Chondrocyte (in vitro differentiated cells): ENCODE data around the gene GPR156. TPM values are rescaled to one million over a fixed set of nuclear protein-coding genes. Genes with fewer than 3 reads are reported as not detected.

Experiments used
- DNase-seq: peaks from one replicate; pipeline ENCODE4 v3.0.0; 2021; ENCODE audit warnings: mixed read lengths, low spot score
- H3K27ac Mint-ChIP-seq: one replicate; pipeline ENCODE4 v1.8.0; 2021; ENCODE audit warnings: mild to moderate bottlenecking, moderate library complexity, mixed read lengths; ENCODE audit not compliant: unreplicated experiment
- H3K27me3 Mint-ChIP-seq: 2 replicates; pipeline ENCODE4 v1.8.0; 2021; ENCODE audit warnings: low read depth, mixed read lengths
- H3K36me3 Mint-ChIP-seq: 2 replicates; pipeline ENCODE4 v1.8.0; 2021; ENCODE audit warnings: low read depth, mixed read lengths
- H3K4me1 Mint-ChIP-seq: 2 replicates; pipeline ENCODE4 v1.8.0; 2021; ENCODE audit warnings: low read depth, mild to moderate bottlenecking, mixed read lengths
- H3K4me3 Mint-ChIP-seq: one replicate; pipeline ENCODE4 v1.8.0; 2021; ENCODE audit warnings: mild to moderate bottlenecking, moderate library complexity, mixed read lengths; ENCODE audit not compliant: unreplicated experiment
- H3K9me3 Mint-ChIP-seq: 2 replicates; pipeline ENCODE4 v1.8.0; 2021; ENCODE audit warnings: low read depth, mixed read lengths
- total RNA-seq: library from RNA; stranded (reverse); gene quantifications from 3 replicates; pipeline ENCODE4 v1.2.1, GENCODE V29; 2021
- TF ChIP-seq, protein P1 (sequence below): fragments of 200-600 bp; sonication (generic); IDR thresholded peaks from 2 replicates; pipeline ENCODE4 v1.5.0; 2021; ENCODE audit warnings: antibody characterized with exemption, mild to moderate bottlenecking, moderate library complexity

The GPR156 gene
- total RNA-seq, 1 donor from 2014 or later: 1.7 TPM

DNA sequence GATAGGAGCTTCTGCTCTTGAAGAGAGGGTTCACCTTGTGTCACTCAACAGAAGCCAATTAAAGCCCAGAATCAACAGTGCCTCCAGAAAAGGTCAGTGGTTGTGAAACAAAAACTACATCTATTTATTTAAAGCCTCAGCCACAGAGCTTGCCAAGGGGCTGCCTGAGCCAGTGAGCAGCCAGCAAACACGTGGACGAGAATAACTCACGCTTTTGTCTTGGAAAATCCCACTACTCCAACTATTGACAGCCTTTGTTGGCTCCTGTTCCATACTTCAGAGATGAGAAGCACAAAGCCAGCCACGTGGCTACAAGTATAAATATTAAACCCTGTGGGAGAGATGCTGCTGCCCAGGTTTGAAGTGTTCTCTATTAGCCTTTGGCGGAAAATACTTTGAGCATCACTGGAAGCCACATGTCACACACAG, 10.3 kb downstream of the GPR156 start:
- Mint-ChIP-seq H3K27me3 (peaks cover 9% of the 10 kb centered on the region), H3K4me3 (no peak overlapping the region), H3K27ac (no peak overlapping the region), H3K4me1 (no peaks in the 10 kb centered on the region), H3K36me3 (peaks cover 2% of the 10 kb centered on the region), H3K9me3 (peaks cover 3% of the 10 kb centered on the region)
- DNase-seq: no peak
- TF ChIP-seq, protein P1, sequence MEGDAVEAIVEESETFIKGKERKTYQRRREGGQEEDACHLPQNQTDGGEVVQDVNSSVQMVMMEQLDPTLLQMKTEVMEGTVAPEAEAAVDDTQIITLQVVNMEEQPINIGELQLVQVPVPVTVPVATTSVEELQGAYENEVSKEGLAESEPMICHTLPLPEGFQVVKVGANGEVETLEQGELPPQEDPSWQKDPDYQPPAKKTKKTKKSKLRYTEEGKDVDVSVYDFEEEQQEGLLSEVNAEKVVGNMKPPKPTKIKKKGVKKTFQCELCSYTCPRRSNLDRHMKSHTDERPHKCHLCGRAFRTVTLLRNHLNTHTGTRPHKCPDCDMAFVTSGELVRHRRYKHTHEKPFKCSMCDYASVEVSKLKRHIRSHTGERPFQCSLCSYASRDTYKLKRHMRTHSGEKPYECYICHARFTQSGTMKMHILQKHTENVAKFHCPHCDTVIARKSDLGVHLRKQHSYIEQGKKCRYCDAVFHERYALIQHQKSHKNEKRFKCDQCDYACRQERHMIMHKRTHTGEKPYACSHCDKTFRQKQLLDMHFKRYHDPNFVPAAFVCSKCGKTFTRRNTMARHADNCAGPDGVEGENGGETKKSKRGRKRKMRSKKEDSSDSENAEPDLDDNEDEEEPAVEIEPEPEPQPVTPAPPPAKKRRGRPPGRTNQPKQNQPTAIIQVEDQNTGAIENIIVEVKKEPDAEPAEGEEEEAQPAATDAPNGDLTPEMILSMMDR: no peak

DNA sequence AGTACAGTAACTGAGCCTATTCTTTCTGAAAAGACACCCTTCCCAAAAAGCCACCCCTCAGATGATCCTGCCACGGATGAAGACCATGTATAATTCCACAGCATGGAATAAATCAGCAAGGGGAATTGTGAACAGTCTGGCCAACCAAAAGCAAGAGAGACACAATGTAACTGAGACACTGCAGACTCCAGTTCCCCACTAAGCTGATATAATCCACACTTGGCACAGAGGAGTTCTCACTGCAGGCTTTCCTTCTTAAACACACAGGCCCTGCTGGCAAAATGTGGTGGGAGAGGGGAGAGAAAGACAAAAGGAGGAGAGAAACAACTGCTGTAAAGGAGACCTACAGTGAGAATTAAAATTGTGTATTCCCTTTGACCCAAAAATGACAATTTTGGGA, 12.7 kb downstream of the GPR156 start:
- Mint-ChIP-seq H3K9me3 (no peaks in the 10 kb centered on the region), H3K4me1 (no peaks in the 10 kb centered on the region), H3K4me3 (no peak overlapping the region), H3K27ac (no peak overlapping the region), H3K36me3 (peaks cover 2% of the 10 kb centered on the region), H3K27me3 (peaks cover 9% of the 10 kb centered on the region)
- TF ChIP-seq, protein P1: no peak
- DNase-seq: no peak

DNA sequence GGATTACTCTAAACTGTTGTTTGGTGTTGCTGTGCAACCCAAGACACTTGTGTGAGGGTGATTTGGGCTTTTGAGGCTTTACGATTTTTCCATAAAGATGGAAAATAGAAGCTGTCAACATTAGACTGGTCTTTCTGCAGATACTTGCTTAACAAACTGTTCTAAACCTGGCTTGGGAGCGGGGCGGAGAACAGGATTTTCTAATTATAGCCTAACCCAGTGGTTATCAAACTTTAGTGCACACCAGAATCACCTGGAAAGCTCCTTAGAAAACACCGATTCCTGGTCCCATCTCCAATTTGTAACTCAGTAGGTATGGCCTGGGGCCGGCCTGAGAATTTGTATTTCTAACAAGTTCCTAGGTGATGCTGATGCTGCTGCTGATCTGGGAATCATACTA, 19.0 kb downstream of the GPR156 start:
- H3K4me3 Mint-ChIP-seq: no peak overlapping the region
- H3K9me3 Mint-ChIP-seq: no peaks in the 10 kb centered on the region
- no peaks in the 10 kb centered on the region for H3K36me3 Mint-ChIP-seq
- H3K27me3 Mint-ChIP-seq: no peaks in the 10 kb centered on the region
- no peak for DNase-seq
- TF ChIP-seq, protein P1: no peak
- peaks cover 2% of the 10 kb centered on the region for H3K4me1 Mint-ChIP-seq
- no peak overlapping the region for H3K27ac Mint-ChIP-seq

DNA sequence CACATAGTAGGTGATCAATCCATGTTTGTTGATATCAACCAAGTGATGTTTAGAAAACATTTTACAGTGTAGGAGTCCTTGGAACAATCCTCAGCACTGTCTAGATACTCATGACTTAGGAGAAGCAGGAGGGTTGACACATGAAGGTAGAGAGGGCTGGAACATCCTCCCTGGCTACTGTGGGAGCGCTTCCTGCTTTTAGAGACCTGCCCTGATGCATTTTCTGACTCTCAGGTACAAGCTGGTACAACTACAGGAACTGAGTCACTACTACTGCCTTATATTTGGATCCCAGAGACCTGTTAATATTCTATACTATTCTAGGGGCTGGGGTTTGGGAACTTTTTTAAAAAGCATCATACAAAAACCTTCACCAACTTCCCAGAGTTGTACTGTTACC, 20.1 kb downstream of the GPR156 start:
- TF ChIP-seq, protein P1: no peak
- no peak overlapping the region for H3K27ac Mint-ChIP-seq
- H3K36me3 Mint-ChIP-seq: no peaks in the 10 kb centered on the region
- H3K9me3 Mint-ChIP-seq: no peaks in the 10 kb centered on the region
- peaks cover 2% of the 10 kb centered on the region for H3K4me1 Mint-ChIP-seq
- no peaks in the 10 kb centered on the region for H3K27me3 Mint-ChIP-seq
- no peak for DNase-seq
- no peak overlapping the region for H3K4me3 Mint-ChIP-seq

DNA sequence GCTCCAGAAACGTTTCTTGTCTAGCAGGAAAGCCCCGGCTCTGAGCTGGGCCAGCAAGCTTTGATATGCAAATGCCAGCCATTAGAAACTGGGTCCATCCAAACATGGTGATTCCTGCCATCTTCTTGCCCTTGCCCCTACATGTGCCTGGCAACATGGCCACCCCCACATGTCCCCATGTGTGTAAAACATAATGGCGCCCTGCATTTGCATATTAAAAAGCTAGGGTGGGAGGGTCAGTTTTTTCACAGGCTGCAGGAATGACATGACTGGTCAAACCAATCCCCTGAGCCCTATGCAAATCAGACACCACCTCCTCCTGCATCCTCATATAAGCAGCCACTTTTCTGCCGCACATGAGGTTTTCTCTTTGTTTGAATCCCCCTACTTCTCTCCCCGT, 21.2 kb downstream of the GPR156 start:
- Mint-ChIP-seq H3K27ac (no peak overlapping the region), H3K27me3 (no peaks in the 10 kb centered on the region), H3K4me3 (no peak overlapping the region), H3K9me3 (no peaks in the 10 kb centered on the region), H3K4me1 (peaks cover 2% of the 10 kb centered on the region), H3K36me3 (no peaks in the 10 kb centered on the region)
- TF ChIP-seq, protein P1: no peak
- no peak for DNase-seq
